Trophoblast cell (in vitro differentiated cells and primary cell): ENCODE results near the gene UBN2.

Experiments
- DNase-seq, 2 donors: peaks; one replicate each; pipeline ENCODE4 v3.0.0-alpha.2; 2016
- H2AFZ ChIP-seq: 2 replicates; pipeline ENCODE4 v1.6.1; 2013; ENCODE audit warnings: low read length, moderate library complexity, mild to moderate bottlenecking; ENCODE audit not compliant: insufficient read depth, poor library complexity
- H2AK5ac ChIP-seq: 2 replicates; pipeline ENCODE4 v1.6.1; 2013; ENCODE audit warnings: mild to moderate bottlenecking, low read length
- H2BK120ac ChIP-seq: 2 replicates; pipeline ENCODE4 v1.6.1; 2013; ENCODE audit warnings: low read length, mild to moderate bottlenecking, moderate library complexity; ENCODE audit not compliant: insufficient read depth, poor library complexity
- H2BK12ac ChIP-seq: 2 replicates; pipeline ENCODE4 v1.6.1; 2013; ENCODE audit warnings: mild to moderate bottlenecking, low read length, moderate library complexity
- H2BK5ac ChIP-seq: 2 replicates; pipeline ENCODE4 v1.6.1; 2013; ENCODE audit warnings: low read length, low read depth, moderate library complexity, mild to moderate bottlenecking; ENCODE audit not compliant: poor library complexity
- H3K14ac ChIP-seq: 2 replicates; pipeline ENCODE4 v1.6.1; 2013; ENCODE audit warnings: mild to moderate bottlenecking, low read length
- H3K18ac ChIP-seq: 2 replicates; pipeline ENCODE4 v1.6.1; 2013; ENCODE audit warnings: mild to moderate bottlenecking, low read length
- H3K23ac ChIP-seq: 2 replicates; pipeline ENCODE4 v1.6.1; 2013; ENCODE audit warnings: low read length
- H3K27ac ChIP-seq: 2 replicates; pipeline ENCODE4 v1.5.1; 2013; ENCODE audit warnings: low read depth, mild to moderate bottlenecking, inconsistent platforms, low read length, moderate library complexity
- H3K27me3 ChIP-seq: 2 replicates; pipeline ENCODE4 v1.6.1; 2013; ENCODE audit warnings: inconsistent platforms, mild to moderate bottlenecking, low read length, moderate library complexity; ENCODE audit not compliant: insufficient read depth
- H3K36me3 ChIP-seq, 2 experiments: 1 replicate in 1 of 2; 2 replicates in 1 of 2; pipeline ENCODE4 v1.6.1; 2013; ENCODE audit warnings: low read length in 2 of 2, mild to moderate bottlenecking in 2 of 2, moderate library complexity in 1 of 2; ENCODE audit not compliant: insufficient read depth in 2 of 2, control insufficient read depth in 1 of 2
- H3K4ac ChIP-seq: 2 replicates; pipeline ENCODE4 v1.6.1; 2013; ENCODE audit warnings: low read depth, mild to moderate bottlenecking, low read length, moderate library complexity
- H3K4me1 ChIP-seq, 2 experiments: 1 replicate in 1 of 2; 2 replicates in 1 of 2; pipeline ENCODE4 v1.6.1; 2013; ENCODE audit warnings: low read length in 2 of 2, mild to moderate bottlenecking in 2 of 2, moderate library complexity in 1 of 2; ENCODE audit not compliant: insufficient read depth in 2 of 2, control insufficient read depth in 1 of 2
- H3K4me2 ChIP-seq: 2 replicates; pipeline ENCODE4 v1.6.1; 2013; ENCODE audit warnings: inconsistent platforms, mild to moderate bottlenecking, low read length, moderate library complexity
- H3K4me3 ChIP-seq: 2 replicates; pipeline ENCODE4 v1.5.1; 2013; ENCODE audit warnings: mild to moderate bottlenecking, low read depth, low read length, inconsistent platforms
- H3K79me1 ChIP-seq: one replicate; pipeline ENCODE4 v1.6.1; 2013; ENCODE audit warnings: low read length
- H3K79me2 ChIP-seq: 2 replicates; pipeline ENCODE4 v1.6.1; 2013; ENCODE audit warnings: low read length, mild to moderate bottlenecking; ENCODE audit not compliant: control insufficient read depth, insufficient read depth, poor library complexity
- H3K9ac ChIP-seq: 2 replicates; pipeline ENCODE4 v1.6.1; 2013; ENCODE audit warnings: mild to moderate bottlenecking, low read length
- H3K9me3 ChIP-seq: 2 replicates; pipeline ENCODE4 v1.6.1; 2013; ENCODE audit warnings: low read depth, mild to moderate bottlenecking, control low read depth, inconsistent platforms, low read length; ENCODE audit not compliant: insufficient read depth
- H4K12ac ChIP-seq: 2 replicates; pipeline ENCODE4 v1.6.1; 2013; ENCODE audit warnings: low read depth, mild to moderate bottlenecking, low read length, moderate library complexity
- H4K8ac ChIP-seq: 2 replicates; pipeline ENCODE4 v1.6.1; 2013; ENCODE audit warnings: low read depth, mild to moderate bottlenecking, low read length, moderate library complexity
- H4K91ac ChIP-seq: one replicate; pipeline ENCODE4 v1.6.1; 2013; ENCODE audit warnings: low read depth, mild to moderate bottlenecking, low read length, moderate library complexity
- WGBS: extraction: QIAGEN DNeasy Blood & Tissue Kit; methylation state at CpG from one replicate; pipeline ENCODE4 v1.1.7; 2013; ENCODE audit warnings: missing lambda C conversion rate; ENCODE audit not compliant: insufficient read length, insufficient coverage; ENCODE audit errors: extremely low coverage; 5-methylcytosine and 5-hydroxymethylcytosine counted together

The UBN2 gene

GRCh38 chr7:139255290-139255689 is 24.3 kb downstream of the UBN2 start:
- Histone ChIP-seq H4K12ac (no peak overlapping the region), H3K14ac (no peak overlapping the region), H2AFZ (no peak overlapping the region), H2BK5ac (no peak overlapping the region), H3K79me1 (no peaks in the 10 kb centered on the region), H3K79me2 (no peaks in the 10 kb centered on the region), H3K23ac (no peak overlapping the region), H3K36me3 (peaks cover 9 to 14% of the 10 kb centered on the region in 2 experiments), H2BK120ac (no peak overlapping the region), H3K27ac (no peak overlapping the region), H3K4ac (no peak overlapping the region), H3K9ac (no peak overlapping the region), H4K91ac (no peak overlapping the region), H3K9me3 (no peaks in the 10 kb centered on the region), H3K4me3 (no peak overlapping the region), H3K4me2 (no peak overlapping the region), H2BK12ac (no peak overlapping the region), H3K4me1 (no peaks in the 10 kb centered on the region), H4K8ac (no peak overlapping the region), H3K18ac (no peak overlapping the region), H2AK5ac (no peak overlapping the region), H3K27me3 (no peaks in the 10 kb centered on the region)
- DNase-seq = no peak
- WGBS = no CpG with 5 or more reads among the region's 4 CpGs

GRCh38 chr7:139259142-139259541 is 28.1 kb downstream of the UBN2 start:
- H3K4me3 ChIP-seq = no peak overlapping the region

GRCh38 chr7:139264220-139264619 is 33.2 kb downstream of the UBN2 start:
- WGBS = no CpG with 5 or more reads among the region's 3 CpGs

More at GRCh38 chr7:139259142-139259541, 28.1 kb downstream of the UBN2 start:
- WGBS = no CpG with 5 or more reads among the region's 6 CpGs
- H2BK120ac ChIP-seq = no peak overlapping the region
- no peak overlapping the region for H3K9ac ChIP-seq
- H3K4me1 ChIP-seq = no peaks in the 10 kb centered on the region
- H3K36me3 ChIP-seq = peaks cover 14 to 18% of the 10 kb centered on the region in 2 experiments
- H2BK5ac ChIP-seq = no peak overlapping the region
- H3K4me2 ChIP-seq = no peak overlapping the region
- H3K14ac ChIP-seq = no peak overlapping the region
- H3K79me1 ChIP-seq = no peaks in the 10 kb centered on the region
- no peak overlapping the region for H2AK5ac ChIP-seq
- H3K18ac ChIP-seq = no peak overlapping the region
- DNase-seq = no peak
- H3K79me2 ChIP-seq = no peaks in the 10 kb centered on the region
- H3K4ac ChIP-seq = no peak overlapping the region
- no peaks in the 10 kb centered on the region for H3K9me3 ChIP-seq
- H3K27ac ChIP-seq = no peak overlapping the region
- H3K27me3 ChIP-seq = no peaks in the 10 kb centered on the region
- no peak overlapping the region for H2AFZ ChIP-seq
- H4K12ac ChIP-seq = no peak overlapping the region
- no peak overlapping the region for H3K23ac ChIP-seq
- no peak overlapping the region for H2BK12ac ChIP-seq
- H4K91ac ChIP-seq = no peak overlapping the region
- H4K8ac ChIP-seq = no peak overlapping the region

GRCh38 chr7:139265673-139266072 is 34.6 kb downstream of the UBN2 start:
- Histone ChIP-seq H3K79me2 (no peaks in the 10 kb centered on the region), H3K27ac (no peak overlapping the region), H3K36me3 (peaks cover 19 to 21% of the 10 kb centered on the region in 2 experiments), H3K4me3 (no peak overlapping the region), H3K4ac (no peak overlapping the region), H3K14ac (no peak overlapping the region), H2BK5ac (no peak overlapping the region), H3K4me2 (no peak overlapping the region), H4K8ac (no peak overlapping the region), H4K91ac (no peak overlapping the region), H3K9me3 (no peaks in the 10 kb centered on the region), H4K12ac (no peak overlapping the region), H3K18ac (no peak overlapping the region), H2AK5ac (no peak overlapping the region), H3K23ac (no peak overlapping the region), H3K27me3 (no peaks in the 10 kb centered on the region), H2BK12ac (no peak overlapping the region), H3K4me1 (no peaks in the 10 kb centered on the region), H2AFZ (no peak overlapping the region), H3K9ac (no peak overlapping the region), H3K79me1 (no peaks in the 10 kb centered on the region), H2BK120ac (no peak overlapping the region)
- DNase-seq = no peak
- WGBS = no CpG with 5 or more reads among the region's 2 CpGs

More at GRCh38 chr7:139264220-139264619, 33.2 kb downstream of the UBN2 start:
- Histone ChIP-seq H4K12ac (no peak overlapping the region), H3K14ac (no peak overlapping the region), H3K18ac (no peak overlapping the region), H4K91ac (no peak overlapping the region), H2AK5ac (no peak overlapping the region), H2AFZ (no peak overlapping the region), H3K27ac (no peak overlapping the region), H3K9me3 (no peaks in the 10 kb centered on the region), H3K4me3 (no peak overlapping the region), H2BK12ac (no peak overlapping the region), H4K8ac (no peak overlapping the region), H3K4me2 (no peak overlapping the region), H3K79me2 (no peaks in the 10 kb centered on the region), H3K79me1 (no peaks in the 10 kb centered on the region), H3K23ac (no peak overlapping the region), H3K36me3 (peaks cover 20 to 26% of the 10 kb centered on the region in 2 experiments), H3K27me3 (no peaks in the 10 kb centered on the region), H3K4ac (no peak overlapping the region), H2BK5ac (no peak overlapping the region), H3K4me1 (no peaks in the 10 kb centered on the region), H2BK120ac (no peak overlapping the region), H3K9ac (no peak overlapping the region)
- no peak for DNase-seq
